Measurements from ENCODE around the gene VPS54.
A peak's percentile ranks its signal among the peaks of the same experiment; 100 is the strongest.

VPS54 gene

GRCh38 chr2:63882395-63883105 lies 136.7 kb downstream of the VPS54 start:
- Mint-ChIP-seq H3K9me3 (no peaks in the 10 kb centered on the region), H3K4me3 (no peak overlapping the region), H3K27me3 (ENCODE audit: low read depth, poor library complexity) (no peaks in the 10 kb centered on the region), H3K27ac (peak overlapping the region; percentile 84), H3K36me3 (ENCODE audit: low read depth) (peaks cover 32% of the 10 kb centered on the region), H3K4me1 (peaks cover 10% of the 10 kb centered on the region)
- no peak for DNase-seq
- no peak for TF ChIP-seq CTCF (IDR thresholded peaks at IDR 0.05)

GRCh38 chr2:63881205-63881604 lies 138.0 kb downstream of the VPS54 start:
- no peak for DNase-seq
- H3K36me3 Mint-ChIP-seq (ENCODE audit: low read depth) = peaks cover 40% of the 10 kb centered on the region
- no peak for TF ChIP-seq CTCF (IDR thresholded peaks at IDR 0.05)
- peaks cover 13% of the 10 kb centered on the region for H3K4me1 Mint-ChIP-seq
- H3K4me3 Mint-ChIP-seq = no peak overlapping the region
- no peaks in the 10 kb centered on the region for H3K9me3 Mint-ChIP-seq
- H3K27me3 Mint-ChIP-seq (ENCODE audit: low read depth, poor library complexity) = no peaks in the 10 kb centered on the region
- H3K27ac Mint-ChIP-seq = no peak overlapping the region

GRCh38 chr2:63880625-63881024 lies 138.6 kb downstream of the VPS54 start:
- TF ChIP-seq CTCF (IDR thresholded peaks at IDR 0.05) = no peak
- H3K4me3 Mint-ChIP-seq = no peak overlapping the region
- peaks cover 14% of the 10 kb centered on the region for H3K4me1 Mint-ChIP-seq
- no peaks in the 10 kb centered on the region for H3K9me3 Mint-ChIP-seq
- DNase-seq = no peak
- peaks cover 46% of the 10 kb centered on the region for H3K36me3 Mint-ChIP-seq (ENCODE audit: low read depth)
- no peak overlapping the region for H3K27ac Mint-ChIP-seq
- no peaks in the 10 kb centered on the region for H3K27me3 Mint-ChIP-seq (ENCODE audit: low read depth, poor library complexity)

GRCh38 chr2:63879876-63880433 lies 139.3 kb downstream of the VPS54 start:
- Mint-ChIP-seq H3K27me3 (ENCODE audit: low read depth, poor library complexity) (no peaks in the 10 kb centered on the region), H3K36me3 (ENCODE audit: low read depth) (peaks cover 52% of the 10 kb centered on the region), H3K4me1 (peaks cover 14% of the 10 kb centered on the region), H3K4me3 (no peak overlapping the region), H3K27ac (no peak overlapping the region), H3K9me3 (no peaks in the 10 kb centered on the region)
- DNase-seq = no peak
- TF ChIP-seq CTCF (IDR thresholded peaks at IDR 0.05) = no peak

- Mint-ChIP-seq H3K27me3 (ENCODE audit: low read depth, poor library complexity) (no peaks in the 10 kb centered on the region), H3K4me3 (no peak overlapping the region), H3K9me3 (peaks cover 14% of the 10 kb centered on the region), H3K27ac (no peak overlapping the region), H3K36me3 (ENCODE audit: low read depth) (peaks cover 55% of the 10 kb centered on the region), H3K4me1 (peaks cover 14% of the 10 kb centered on the region)
- DNase-seq = no peak
- TF ChIP-seq CTCF (IDR thresholded peaks at IDR 0.05) = no peak
Measured at GRCh38 chr2:63878486-63878885, 140.7 kb downstream of the VPS54 start.

- H3K27ac Mint-ChIP-seq = no peak overlapping the region
- no peak for DNase-seq
- H3K27me3 Mint-ChIP-seq (ENCODE audit: low read depth, poor library complexity) = no peaks in the 10 kb centered on the region
- peaks cover 20% of the 10 kb centered on the region for H3K4me1 Mint-ChIP-seq
- H3K9me3 Mint-ChIP-seq = peaks cover 21% of the 10 kb centered on the region
- no peak for TF ChIP-seq CTCF (IDR thresholded peaks at IDR 0.05)
- peaks cover 67% of the 10 kb centered on the region for H3K36me3 Mint-ChIP-seq (ENCODE audit: low read depth)
- no peak overlapping the region for H3K4me3 Mint-ChIP-seq
Measured at GRCh38 chr2:63876311-63876710, 142.9 kb downstream of the VPS54 start.

All from nephron progenitor cell (in vitro differentiated cells).